GM19467 (cell line): ENCODE data around the gene CNTF.
A peak's percentile ranks its signal among the peaks of the same experiment; 100 is the strongest.

Experiments
- ATAC-seq: cut with Tn5 transposase; IDR thresholded peaks from one replicate; pipeline ENCODE4 v1.9.1; 2021; ENCODE audit warnings: mild to moderate bottlenecking, moderate library complexity; ENCODE audit not compliant: unreplicated experiment

CNTF gene

DNA sequence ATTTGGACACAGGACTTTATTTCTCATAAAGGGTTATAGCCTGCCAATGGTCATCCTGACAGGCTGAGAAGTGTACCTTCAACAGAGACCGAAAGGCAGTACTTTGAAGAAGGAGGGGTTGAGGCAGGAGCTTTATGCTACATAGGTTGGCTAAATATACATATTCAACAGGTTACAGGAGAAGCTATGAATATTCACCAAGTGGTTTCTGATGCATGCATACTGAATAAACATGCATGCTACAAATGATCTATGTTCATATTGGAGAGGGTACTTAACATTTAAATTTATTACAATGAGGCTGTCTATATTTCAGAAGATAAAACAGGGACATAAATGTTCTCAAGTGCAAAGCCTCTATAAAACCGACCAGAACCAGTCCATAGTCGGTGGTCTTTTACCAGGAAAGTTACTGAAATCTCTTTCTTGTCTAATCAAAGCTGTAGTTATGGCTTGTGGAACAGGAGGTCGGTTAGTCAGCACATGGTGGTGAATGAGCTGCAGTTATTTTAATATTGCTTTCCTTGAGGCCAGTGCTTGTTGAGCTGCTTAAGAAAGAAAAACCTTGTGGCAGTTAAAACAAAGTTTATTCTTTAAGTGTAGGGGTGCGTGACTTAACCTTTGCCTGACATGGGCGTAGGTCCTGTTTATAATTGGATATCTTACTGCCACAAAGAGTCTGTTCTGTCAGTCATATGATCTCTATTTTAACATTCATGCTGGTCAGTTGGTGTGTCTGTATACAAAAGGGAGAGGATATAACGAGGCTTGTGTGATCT is 19.5 kb downstream of the CNTF start:
- no peak for ATAC-seq

- no peak for ATAC-seq
These were observed 23.4 kb downstream of the CNTF start for GRCh38 chr11:58645854-58646253.

DNA sequence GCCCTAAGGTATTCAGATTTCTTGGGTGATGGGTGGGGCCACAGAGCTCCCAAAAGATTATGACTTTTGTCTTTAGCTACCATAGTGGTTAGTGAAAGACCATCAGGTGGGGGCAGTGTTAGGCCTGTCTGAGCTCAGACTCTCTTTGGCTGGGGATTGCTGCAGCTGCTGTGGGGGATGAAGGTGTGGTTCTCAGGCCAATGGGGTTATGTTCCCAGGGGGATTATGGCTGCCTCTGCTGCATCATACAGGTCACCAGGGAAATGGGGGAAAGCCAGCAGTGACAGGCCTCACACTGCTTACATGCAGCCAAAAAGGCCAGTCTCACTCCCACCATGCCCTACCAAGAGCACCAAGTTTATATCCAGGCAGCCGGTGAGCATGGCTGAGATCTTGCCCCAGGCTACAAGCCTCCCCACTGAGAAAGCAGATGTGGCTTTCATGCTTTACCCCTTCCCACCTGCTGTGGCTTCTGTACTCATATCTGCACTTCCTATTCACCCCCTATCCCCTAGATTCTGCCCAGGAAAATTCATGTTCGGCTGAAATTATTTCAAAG is 24.8 kb downstream of the CNTF start:
- ATAC-seq = peak; percentile 88

GRCh38 chr11:58647866-58648265 is 25.4 kb downstream of the CNTF start:
- ATAC-seq = no peak

- ATAC-seq = no peak
These were observed 27.2 kb downstream of the CNTF start for GRCh38 chr11:58649623-58650022.

GRCh38 chr11:58650496-58650895 is 28.0 kb downstream of the CNTF start:
- ATAC-seq = no peak

- no peak for ATAC-seq
These were observed 30.3 kb downstream of the CNTF start for GRCh38 chr11:58652726-58653280.

GRCh38 chr11:58654079-58654907 is 31.8 kb downstream of the CNTF start:
- peak; percentile 97 for ATAC-seq

- ATAC-seq = no peak
These were observed 32.4 kb downstream of the CNTF start for GRCh38 chr11:58654908-58655296.

- ATAC-seq = no peak
These were observed 33.9 kb downstream of the CNTF start for GRCh38 chr11:58656348-58656747.

DNA sequence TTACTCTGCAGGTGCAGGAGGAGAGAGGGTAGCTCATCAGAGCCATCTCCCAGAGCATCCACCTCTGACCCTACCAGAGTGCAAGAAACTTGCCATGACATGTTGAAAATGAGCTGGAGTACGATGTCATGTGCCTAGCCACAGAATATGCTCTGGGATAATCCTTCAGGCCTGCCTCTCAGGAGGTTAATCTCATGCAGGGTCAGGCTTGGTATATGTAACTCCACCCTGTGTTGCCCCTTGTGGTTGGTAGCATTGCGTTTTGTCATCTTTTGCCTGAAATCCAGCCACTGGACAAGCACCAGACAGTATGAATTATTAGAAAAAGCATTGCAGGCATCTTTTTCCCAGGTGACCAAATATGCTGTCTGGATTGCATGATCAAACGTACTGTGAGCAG is 36.2 kb downstream of the CNTF start:
- ATAC-seq = no peak

GRCh38 chr11:58659404-58659803 is 36.9 kb downstream of the CNTF start:
- no peak for ATAC-seq

- ATAC-seq = no peak
These were observed 37.6 kb downstream of the CNTF start for GRCh38 chr11:58659910-58660570.

- ATAC-seq = no peak
These were observed 49.6 kb downstream of the CNTF start for GRCh38 chr11:58671983-58672633.

DNA sequence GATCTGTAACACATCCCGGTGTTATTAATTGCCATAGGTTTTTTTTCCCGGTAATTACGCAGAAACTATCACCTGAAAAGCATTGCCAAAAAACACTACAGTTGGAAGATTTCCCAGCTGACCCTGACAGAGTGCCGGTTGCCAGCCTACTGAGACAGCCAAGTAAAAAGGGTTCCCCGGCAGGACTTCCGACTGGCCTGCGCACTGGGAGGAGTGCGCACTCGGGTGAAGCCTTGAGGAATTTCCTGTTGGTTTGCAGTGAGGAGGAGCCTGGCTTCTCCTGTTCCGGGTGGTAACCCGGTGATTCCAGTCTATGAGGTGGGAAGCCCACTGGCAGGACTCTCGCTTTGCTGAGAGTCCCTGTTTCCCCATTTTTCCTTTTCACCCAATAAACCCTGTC is 52.1 kb downstream of the CNTF start:
- ATAC-seq = no peak
